ENCODE results near the gene CFAP221. TPM values are rescaled to one million over a fixed set of nuclear protein-coding genes. Genes with fewer than 3 reads are reported as not detected.

Gene CFAP221
- total RNA-seq, 3 donors from 2014 or later (not counting 1 experiment from before 2014, with no cell fraction given) = not detected

- peaks cover 0 to 3% of the 10 kb centered on the region in 2 donors for H3K9me3 Mint-ChIP-seq
- Histone ChIP-seq H3K4me3 (ENCODE audit: low read length) (no peak overlapping the region), H3K4me1 (ENCODE audit: control insufficient read depth, insufficient read depth, low read length) (no peaks in the 10 kb centered on the region), H3K27ac (ENCODE audit: low read length) (no peak overlapping the region), H3K36me3 (ENCODE audit: control insufficient read depth, insufficient read depth, low read length) (no peaks in the 10 kb centered on the region), H3K27me3 (ENCODE audit: control insufficient read depth, insufficient read depth, low read length) (no peaks in the 10 kb centered on the region), H3K9me3 (ENCODE audit: control insufficient read depth, insufficient read depth, low read length) (no peaks in the 10 kb centered on the region)
- 88% methylated on average over 2 of the region's 2 CpGs for WGBS (ENCODE audit: insufficient coverage)
- peaks cover 7% of the 10 kb centered on the region for H3K36me3 Mint-ChIP-seq
- no peak for ATAC-seq
- peaks cover 0 to 5% of the 10 kb centered on the region in 2 donors for H3K4me1 Mint-ChIP-seq
- no peak for TF ChIP-seq CTCF (IDR thresholded peaks at IDR 0.05)
- peaks cover 37 to 58% of the 10 kb centered on the region in 2 donors for H3K27me3 Mint-ChIP-seq (ENCODE audit: low read depth in 2 of 2)
- no peak overlapping the region for H3K27ac Mint-ChIP-seq
- no peak for DNase-seq
- intact Hi-C loops (cut with micrococcal nuclease) = no loop called here
- H3K4me3 Mint-ChIP-seq = no peak overlapping the region
These were observed 16.2 kb upstream of the CFAP221 start for GRCh38 chr2:119527999-119528398.

GRCh38 chr2:119531292-119531691 is 13.0 kb upstream of the CFAP221 start:
- Mint-ChIP-seq H3K36me3 (peaks cover 13% of the 10 kb centered on the region), H3K27ac (no peak overlapping the region), H3K4me1 (no peaks in the 10 kb centered on the region), H3K4me3 (no peak overlapping the region), H3K27me3 (ENCODE audit: low read depth in 2 of 2) (peaks cover 13 to 32% of the 10 kb centered on the region in 2 donors), H3K9me3 (peaks cover 2 to 6% of the 10 kb centered on the region in 2 donors)
- Histone ChIP-seq H3K4me1 (ENCODE audit: control insufficient read depth, insufficient read depth, low read length) (no peaks in the 10 kb centered on the region), H3K36me3 (ENCODE audit: control insufficient read depth, insufficient read depth, low read length) (no peaks in the 10 kb centered on the region), H3K4me3 (ENCODE audit: low read length) (no peak overlapping the region), H3K27me3 (ENCODE audit: control insufficient read depth, insufficient read depth, low read length) (no peaks in the 10 kb centered on the region), H3K27ac (ENCODE audit: low read length) (no peak overlapping the region), H3K9me3 (ENCODE audit: control insufficient read depth, insufficient read depth, low read length) (peaks cover 5% of the 10 kb centered on the region)
- DNase-seq (no peak), ATAC-seq (no peak)
- intact Hi-C loops (cut with micrococcal nuclease) = no loop called here
- 83% methylated on average over 3 of the region's 3 CpGs for WGBS (ENCODE audit: insufficient coverage)
- TF ChIP-seq CTCF (IDR thresholded peaks at IDR 0.05) = no peak

GRCh38 chr2:119533560-119533959 is 10.7 kb upstream of the CFAP221 start:
- DNase-seq = no peak
- H3K36me3 Mint-ChIP-seq = peaks cover 13% of the 10 kb centered on the region
- Histone ChIP-seq H3K27me3 (ENCODE audit: control insufficient read depth, insufficient read depth, low read length) (no peaks in the 10 kb centered on the region), H3K27ac (ENCODE audit: low read length) (no peak overlapping the region), H3K4me3 (ENCODE audit: low read length) (no peak overlapping the region), H3K9me3 (ENCODE audit: control insufficient read depth, insufficient read depth, low read length) (peaks cover 5% of the 10 kb centered on the region), H3K36me3 (ENCODE audit: control insufficient read depth, insufficient read depth, low read length) (no peaks in the 10 kb centered on the region), H3K4me1 (ENCODE audit: control insufficient read depth, insufficient read depth, low read length) (no peaks in the 10 kb centered on the region)
- no peak for ATAC-seq
- no peak overlapping the region for H3K27ac Mint-ChIP-seq
- intact Hi-C loops (cut with micrococcal nuclease) = no loop called here
- H3K27me3 Mint-ChIP-seq (ENCODE audit: low read depth in 2 of 2) = peaks cover 2 to 22% of the 10 kb centered on the region in 2 donors
- H3K9me3 Mint-ChIP-seq = peaks cover 2 to 6% of the 10 kb centered on the region in 2 donors
- no peak overlapping the region for H3K4me3 Mint-ChIP-seq
- no CpG with 5 or more reads among the region's 1 CpG for WGBS (ENCODE audit: insufficient coverage)
- TF ChIP-seq CTCF (IDR thresholded peaks at IDR 0.05) = no peak
- H3K4me1 Mint-ChIP-seq = no peaks in the 10 kb centered on the region

GRCh38 chr2:119536211-119536610 is 8.0 kb upstream of the CFAP221 start:
- H3K36me3 Mint-ChIP-seq = peaks cover 13% of the 10 kb centered on the region
- no peak overlapping the region for H3K4me3 Mint-ChIP-seq
- 75% methylated on average over 5 of the region's 6 CpGs for WGBS (ENCODE audit: insufficient coverage)
- no peak for DNase-seq
- peaks cover 3 to 36% of the 10 kb centered on the region in 2 donors for H3K27me3 Mint-ChIP-seq (ENCODE audit: low read depth in 2 of 2)
- no peaks in the 10 kb centered on the region for H3K4me1 ChIP-seq (ENCODE audit: control insufficient read depth, insufficient read depth, low read length)
- H3K27ac Mint-ChIP-seq = no peak overlapping the region
- no peak overlapping the region for H3K27ac ChIP-seq (ENCODE audit: low read length)
- peaks cover 2 to 6% of the 10 kb centered on the region in 2 donors for H3K9me3 Mint-ChIP-seq
- no peaks in the 10 kb centered on the region for H3K4me1 Mint-ChIP-seq
- ATAC-seq = no peak
- H3K4me3 ChIP-seq (ENCODE audit: low read length) = no peak overlapping the region
- intact Hi-C loops (cut with micrococcal nuclease) = no loop called here
- peaks cover 5% of the 10 kb centered on the region for H3K9me3 ChIP-seq (ENCODE audit: control insufficient read depth, insufficient read depth, low read length)
- H3K36me3 ChIP-seq (ENCODE audit: control insufficient read depth, insufficient read depth, low read length) = no peaks in the 10 kb centered on the region
- no peak for TF ChIP-seq CTCF (IDR thresholded peaks at IDR 0.05)
- no peaks in the 10 kb centered on the region for H3K27me3 ChIP-seq (ENCODE audit: control insufficient read depth, insufficient read depth, low read length)

All from natural killer cell (primary cell).